Fibroblast of peridontal ligament (primary cell): Measurements from ENCODE around the gene ARRB1.
"Not testable (repeated sequence)": the region's sequence is repeated elsewhere in the genome, so short reads cannot be mapped to it uniquely, and the experiment has no call there.

Experiments
- DNase-seq: peaks from one replicate; pipeline ENCODE4 v3.0.0-alpha.2; 2010; ENCODE audit errors: extremely low read depth

ARRB1 gene

DNA sequence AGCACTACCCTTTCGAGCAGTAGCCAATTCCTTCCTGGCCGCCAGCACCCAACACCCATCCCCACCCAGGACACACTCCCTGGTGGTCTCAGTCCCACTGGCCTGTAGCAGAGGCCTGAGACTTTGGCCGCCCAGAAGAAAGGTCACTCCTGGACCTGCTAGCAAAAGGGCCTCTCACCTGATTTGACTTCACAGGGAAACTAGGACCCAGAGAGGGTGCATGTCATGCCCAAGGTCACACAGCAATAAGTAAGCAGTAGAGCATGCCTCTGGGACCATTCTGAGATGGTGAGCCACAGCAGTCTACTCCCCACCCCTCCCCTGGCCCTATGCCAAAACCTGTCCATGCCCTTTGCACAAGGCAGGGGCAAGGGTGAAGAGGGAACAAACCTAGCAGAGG is 7.3 kb downstream of the ARRB1 start:
- DNase-seq, result no peak

DNA sequence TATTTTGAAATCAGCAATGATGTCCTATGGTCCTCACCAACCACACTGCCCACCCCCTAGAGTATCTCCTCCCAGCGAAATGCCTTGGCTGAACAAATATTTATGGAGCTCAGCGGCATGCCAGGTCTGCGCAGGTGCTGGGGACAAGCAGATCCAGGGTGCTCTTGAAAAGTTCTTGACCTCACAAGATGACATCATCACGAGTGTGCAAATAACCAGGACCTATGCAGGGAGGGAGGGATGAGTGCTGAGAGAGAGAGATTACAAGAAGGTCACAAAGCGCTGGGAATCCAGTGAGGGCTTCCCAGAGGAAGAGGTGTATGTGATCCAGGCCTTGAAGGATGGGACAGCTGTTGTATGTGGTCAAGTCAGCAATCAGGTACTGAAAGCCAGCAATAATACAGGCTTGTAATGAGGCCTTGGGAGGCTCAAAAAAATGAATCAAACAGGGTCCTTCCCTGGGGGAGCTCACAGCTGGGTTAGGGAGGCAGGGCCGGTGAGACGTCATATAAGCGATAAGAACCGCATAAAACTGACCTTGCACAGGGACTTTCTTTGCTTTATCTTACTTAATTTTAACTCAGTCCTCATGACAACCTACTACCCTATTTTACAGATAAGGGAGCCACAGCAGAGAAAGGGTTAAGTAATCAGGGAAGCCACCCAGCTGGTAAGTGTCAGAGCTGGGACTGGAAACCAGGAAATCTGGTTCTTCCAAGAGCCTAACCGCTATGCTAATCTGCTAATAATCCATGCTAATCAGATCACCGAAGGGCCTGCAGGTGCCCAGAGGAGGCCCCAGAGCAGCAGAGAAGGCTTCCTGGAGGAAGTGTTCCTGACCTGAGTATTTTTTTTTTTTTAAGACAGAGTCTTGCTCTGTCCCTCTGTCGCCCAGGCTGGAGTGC is 8.2 kb downstream of the ARRB1 start:
- DNase-seq, result no peak

DNA sequence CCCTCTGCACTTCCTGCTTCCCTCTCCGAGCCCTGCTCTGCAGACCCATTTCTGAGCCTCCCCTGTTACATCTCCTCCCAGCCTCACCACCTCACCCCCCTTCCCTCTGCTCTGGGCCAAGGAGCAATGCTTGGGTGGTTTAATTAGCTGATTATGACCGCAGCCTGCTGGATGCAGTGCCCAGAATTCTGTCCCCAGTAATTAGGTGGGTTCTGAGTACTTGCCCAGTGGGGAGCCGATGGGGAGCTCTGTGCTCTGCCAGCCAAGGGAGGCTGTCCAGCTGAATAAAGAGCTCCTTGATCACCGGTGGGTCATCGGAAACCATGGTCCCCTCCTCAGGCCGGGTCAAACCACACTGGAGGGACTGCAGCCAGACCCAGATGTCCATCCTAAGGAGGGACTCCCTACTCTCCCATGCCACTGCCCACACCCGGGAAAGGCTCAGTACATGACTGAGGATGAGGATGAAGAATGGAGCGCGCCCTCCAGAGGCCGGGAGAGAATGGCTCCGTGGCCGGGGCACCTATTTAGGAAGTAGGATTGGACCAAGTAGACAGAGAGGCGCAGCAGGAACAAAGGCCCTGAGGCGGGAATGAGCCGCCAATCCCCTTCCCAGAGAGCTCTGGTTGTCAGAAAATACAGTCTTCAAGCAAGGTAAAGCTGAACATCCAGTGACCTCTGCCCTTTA is 9.1 kb downstream of the ARRB1 start:
- DNase-seq, result no peak

DNA sequence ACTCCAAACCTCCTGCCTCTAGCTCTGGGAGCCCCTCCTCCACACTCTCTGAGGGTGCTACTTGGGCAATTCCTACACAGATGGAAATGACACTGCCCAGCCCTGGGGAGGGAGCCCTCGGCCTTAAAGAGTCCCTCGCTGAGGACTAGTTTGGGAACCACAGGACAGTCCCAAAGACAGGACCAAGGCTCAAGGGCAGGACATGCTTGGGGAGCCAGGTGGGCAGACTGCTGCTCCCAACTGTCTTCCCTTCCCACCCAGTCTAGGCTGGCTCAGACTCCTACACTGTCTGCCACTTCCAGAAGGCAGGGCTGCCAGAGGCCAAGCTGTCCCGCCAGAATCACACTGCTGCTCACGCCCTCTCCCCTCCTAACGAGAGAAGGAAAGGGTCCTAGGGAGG is 9.8 kb downstream of the ARRB1 start:
- no peak for DNase-seq

DNA sequence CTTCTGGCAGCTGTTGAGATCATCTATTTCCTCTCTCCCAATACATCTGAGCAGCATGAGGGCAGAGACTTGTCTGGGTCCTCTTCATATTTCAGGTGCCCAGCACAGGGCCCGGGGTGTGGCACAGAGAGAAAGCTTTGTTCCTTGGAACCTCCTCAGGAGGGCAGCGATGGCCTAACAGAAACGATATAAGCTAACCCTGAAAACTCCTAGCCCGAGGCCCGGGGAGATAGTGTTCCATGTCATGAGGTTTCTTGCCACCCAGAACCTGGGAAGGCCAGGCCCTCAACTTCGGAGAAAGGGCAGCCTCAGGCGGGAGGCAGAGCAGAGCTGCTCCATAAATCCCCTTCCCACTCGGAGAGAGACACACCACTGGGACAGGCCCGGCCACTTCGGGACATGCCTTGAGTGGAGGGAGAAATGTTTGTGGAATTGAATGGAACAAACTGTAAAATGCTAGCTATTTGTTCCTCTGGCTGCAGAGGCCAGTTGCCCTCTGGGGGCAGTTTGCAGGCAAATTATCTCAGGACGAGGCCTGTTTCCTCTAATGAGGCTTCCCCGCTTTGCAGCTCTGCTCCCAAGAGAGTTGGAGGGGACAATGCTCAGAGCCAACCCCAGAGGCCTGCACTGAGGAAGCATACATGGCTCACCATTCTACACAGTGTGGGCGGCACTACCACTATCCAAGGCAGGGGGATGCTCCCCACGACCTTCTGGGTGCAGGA is 11.6 kb downstream of the ARRB1 start:
- no peak for DNase-seq

DNA sequence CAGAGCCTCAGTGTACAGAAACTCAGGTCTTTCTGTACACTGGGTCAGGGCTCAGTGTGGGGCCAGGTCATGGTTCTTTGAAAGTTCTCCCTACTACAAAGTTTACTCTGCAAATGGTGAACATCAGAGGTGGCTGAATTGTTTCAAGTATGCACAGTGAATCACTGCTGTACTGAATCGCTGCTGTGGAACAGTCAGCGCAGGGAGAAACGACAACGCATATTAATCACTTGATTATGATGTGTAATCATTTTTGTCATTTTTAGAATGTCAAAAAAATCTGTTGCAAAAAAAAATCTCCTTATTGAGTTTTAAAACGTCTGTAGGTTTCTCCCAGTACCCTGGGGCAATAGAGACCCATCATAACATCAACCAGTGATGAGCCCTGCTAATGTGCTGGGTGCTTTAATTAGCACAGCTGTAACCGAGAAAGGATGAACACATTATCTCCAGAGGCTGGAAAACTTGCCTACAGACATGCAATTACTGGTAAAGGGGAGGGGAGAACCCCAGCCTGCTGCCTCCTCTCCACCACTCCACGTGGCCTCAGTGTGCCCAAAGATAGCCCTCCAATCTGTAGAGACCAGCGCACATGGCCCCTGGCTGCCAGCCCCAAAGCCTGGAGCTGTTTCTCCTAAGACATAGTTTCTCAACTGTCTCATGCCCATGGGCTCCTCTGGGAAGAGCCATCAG is 12.8 kb downstream of the ARRB1 start:
- DNase-seq, result no peak

DNA sequence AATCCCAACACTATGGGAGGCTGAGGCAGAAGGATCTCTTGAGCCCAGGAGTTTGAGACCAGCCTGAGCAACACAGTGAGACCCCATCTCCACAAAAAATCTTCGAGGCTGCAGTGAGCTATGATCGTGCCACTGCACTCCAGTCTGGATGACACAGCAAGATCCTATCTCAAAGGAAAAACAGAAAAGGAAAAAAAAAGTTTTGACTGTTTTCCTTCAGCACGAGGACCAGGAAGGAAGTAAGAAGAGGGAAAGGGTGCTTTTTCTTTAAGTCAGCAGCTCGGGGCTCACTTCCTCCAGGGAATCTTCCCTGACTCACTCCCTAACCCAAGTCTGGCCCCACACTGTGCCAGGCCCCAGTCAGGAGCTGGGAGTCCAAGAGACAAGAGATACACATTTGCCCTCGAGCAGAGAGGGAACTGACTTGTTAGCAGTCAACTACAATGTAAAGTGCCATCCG is 14.2 kb downstream of the ARRB1 start:
- peak; percentile 23 for DNase-seq

DNA sequence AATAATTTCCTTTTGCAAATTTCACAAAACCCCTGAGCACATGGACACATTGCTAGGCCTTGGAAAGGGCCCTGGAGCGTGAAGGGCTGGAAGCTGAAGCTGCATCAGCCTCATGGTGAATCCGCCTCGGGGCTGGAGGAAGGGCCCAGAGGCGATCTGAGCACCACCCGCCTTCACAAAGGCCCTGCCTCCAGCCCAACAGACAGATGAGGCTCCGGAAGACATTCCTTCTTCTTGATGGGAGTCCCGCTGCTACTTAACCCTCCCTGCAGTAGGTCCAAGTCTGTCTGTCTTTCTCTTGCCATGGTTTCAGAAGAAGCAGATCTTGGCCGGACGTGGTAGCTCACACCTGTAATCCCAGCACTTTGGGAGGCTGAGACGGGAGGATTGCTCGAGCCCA is 16.5 kb downstream of the ARRB1 start:
- DNase-seq, result no peak

DNA sequence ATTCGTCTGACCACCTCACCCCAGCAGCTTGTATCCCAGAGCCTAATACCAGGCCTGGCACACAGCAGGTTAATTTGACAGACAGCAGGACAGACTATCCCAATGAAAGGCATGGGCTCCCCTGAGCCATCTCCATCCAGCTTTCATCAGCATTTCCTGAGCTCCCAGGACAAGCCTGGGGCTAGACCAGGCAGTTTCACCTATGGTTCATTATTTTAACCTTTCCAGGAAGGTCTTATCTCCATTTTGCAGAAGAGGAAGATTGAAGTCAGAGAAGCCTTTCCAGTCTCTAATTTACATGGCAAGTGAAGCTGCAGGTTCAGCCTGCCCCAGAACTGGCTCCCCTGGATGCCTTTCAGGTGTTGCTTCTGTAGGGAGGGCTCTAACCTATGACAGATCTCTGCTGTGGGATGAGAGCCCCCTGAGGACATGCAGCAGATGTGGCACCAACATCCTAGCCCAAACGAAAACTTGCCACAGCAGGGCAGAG is 17.0 kb downstream of the ARRB1 start:
- DNase-seq, result no peak

DNA sequence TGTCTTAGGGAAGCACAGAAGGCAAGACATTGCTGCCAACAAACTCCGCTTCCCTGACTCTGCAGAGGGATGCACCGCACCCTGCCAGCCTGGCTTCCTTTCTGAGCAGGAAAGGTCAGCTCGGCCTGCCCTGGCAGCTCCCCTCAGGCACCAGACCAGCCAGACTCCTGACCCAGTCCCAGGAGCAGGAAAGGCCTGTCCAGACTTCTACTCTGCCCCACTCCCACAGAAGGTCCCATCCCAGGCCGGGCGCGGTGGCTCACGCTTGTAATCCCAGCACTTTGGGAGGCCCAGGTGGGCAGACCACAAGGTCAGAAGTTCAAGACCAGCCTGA is 17.7 kb downstream of the ARRB1 start:
- DNase-seq, result no peak

DNA sequence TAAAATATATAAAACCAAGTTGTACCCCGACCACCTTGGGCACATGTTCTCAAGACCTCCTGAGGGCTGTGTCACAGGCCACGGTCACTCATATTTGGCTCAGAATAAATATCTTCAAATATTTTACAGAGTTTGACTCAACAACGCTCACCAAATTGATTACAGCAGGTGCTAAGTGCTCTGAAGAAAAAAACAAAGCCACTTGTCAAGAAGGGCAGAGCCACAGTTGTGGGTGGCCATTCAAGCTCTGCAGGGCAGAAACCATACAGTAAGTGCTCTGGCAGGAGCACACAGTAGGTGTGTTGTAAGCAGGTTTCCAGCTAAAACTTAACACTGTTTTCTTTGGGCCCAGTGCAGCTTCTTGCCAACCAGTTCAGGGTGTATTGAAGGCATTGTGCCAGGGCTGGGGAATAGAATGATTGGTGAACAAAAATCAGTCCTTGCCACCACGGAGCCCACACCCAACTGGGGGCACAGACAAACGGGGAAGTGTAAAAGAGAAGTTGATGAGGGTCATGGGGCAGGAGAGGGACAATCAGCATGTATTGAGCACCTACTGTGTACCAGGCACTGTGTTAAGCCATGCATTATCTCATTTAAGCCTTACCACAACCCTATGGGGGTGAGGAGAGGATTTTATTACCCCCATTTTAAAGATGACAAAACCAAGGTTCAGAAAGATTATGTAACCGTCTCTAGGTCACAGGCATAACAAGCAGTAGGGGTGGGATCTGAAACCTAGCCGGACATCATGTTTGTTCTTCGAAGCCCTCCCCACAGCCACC is 18.2 kb downstream of the ARRB1 start:
- no peak for DNase-seq

DNA sequence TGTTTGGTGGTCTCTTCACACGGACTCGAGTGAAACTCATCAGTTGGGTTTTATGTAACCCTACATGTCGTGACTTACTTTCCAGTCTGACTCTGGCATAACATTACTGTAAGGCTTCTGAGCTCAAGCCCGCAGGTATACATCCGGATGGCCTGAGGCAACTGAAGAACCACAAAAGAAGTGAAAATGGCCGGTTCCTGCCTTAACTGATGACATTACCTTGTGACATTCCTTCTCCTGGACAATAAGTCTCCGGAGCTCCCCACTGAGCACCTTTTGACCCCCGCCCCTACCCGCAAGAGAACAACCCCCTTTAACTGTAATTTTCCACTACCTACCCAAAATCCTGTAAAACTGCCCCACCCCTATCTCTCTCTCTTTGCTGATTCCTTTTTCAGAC is 19.7 kb downstream of the ARRB1 start:
- DNase-seq, result not testable (repeated sequence)

DNA sequence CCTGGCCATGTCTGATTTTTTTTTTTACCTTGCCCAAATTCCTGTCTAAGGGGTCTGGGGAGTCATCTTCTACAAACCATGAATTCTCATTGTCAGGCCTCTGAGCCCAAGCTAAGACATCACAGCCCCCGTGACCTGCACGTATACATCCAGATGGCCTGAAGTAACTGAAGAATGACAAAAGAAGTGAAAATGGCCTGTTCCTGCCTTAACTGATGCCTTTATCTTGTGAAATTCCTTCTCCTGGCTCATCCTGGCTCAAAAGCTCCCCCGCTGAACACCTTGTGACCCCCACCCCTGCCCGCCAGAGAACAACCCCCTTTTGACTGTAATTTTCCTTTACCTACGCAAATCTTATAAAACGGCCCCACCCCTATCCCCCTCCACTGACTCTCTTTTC is 20.2 kb downstream of the ARRB1 start:
- not testable (repeated sequence) for DNase-seq

DNA sequence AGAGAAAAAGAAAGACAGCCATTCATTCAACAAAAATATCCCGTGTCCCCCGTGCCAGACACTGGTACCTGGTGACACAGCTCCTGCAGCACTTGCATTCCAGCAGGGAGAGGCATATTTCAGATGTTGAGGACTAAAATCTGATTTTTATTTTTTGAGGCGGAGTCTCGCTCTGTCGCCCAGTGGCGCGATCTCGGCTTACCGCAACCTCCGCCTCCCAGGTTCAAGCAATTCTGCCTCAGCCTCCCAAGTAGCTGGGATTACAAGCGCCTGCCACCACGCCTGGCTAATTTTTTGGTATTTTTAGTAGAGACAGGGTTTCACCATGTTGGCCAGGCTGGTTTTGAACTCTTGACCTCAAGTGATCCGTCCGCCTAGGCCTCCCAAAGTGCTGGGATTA is 20.6 kb downstream of the ARRB1 start:
- not testable (repeated sequence) for DNase-seq

DNA sequence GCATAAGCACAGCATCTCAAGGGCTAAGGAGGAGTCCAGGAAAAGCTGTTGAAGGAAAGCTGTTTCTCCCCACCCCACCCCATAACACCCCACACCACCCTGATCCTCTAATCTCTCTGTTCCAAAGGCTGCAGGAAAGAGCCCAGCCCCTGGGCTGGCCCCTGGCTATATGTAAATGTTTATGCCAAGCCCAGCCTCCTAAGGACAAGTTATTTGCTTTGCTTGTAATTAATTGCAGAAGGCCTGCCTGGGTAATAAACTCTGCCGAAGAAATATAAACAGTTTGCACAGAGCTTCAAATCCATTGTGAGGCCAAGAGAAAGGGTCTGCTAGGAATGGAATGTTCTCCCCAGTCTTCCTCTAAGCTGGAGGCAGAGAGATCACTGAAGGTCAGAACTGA is 21.2 kb downstream of the ARRB1 start:
- DNase-seq, result no peak

DNA sequence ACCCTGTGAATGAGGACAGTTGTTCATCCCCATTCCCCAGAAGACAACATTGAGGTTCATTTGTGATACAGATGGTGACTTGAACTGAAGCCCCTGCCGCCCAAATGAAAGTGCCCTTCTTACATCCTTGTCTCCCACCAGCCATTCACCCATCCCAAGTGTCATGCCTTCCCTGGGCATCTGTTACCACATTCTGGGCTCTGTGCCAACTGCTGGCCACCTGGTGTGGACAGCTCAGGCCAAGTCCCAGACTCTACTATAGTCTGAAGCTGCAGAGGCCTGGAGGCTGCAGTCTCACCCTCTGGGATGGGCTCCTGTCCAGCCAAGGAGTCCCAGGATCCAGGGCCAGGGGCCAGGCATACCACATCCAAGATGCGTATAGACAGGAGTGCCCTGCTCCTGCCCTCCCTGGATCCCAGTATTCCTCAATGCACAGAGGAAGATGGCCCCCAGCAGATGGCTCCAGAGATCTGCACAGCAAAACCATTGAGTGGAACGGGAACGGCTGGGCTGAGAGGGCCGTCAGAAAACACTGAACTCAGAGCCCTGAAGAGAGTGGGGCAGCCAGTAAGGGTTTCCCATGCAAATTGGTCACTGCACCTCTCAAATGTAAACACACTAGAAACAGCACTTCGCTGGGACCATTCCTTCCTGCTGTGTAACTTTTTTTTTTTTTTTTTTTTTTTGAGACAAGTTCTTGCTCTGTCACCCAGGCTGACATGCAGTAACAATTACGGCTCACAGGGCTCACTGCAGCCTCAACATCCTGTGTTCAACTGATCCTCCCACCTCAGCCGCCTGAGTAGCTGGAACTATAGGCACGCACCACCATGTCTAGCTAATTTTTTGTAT is 22.8 kb downstream of the ARRB1 start:
- DNase-seq, result peak; percentile 74

DNA sequence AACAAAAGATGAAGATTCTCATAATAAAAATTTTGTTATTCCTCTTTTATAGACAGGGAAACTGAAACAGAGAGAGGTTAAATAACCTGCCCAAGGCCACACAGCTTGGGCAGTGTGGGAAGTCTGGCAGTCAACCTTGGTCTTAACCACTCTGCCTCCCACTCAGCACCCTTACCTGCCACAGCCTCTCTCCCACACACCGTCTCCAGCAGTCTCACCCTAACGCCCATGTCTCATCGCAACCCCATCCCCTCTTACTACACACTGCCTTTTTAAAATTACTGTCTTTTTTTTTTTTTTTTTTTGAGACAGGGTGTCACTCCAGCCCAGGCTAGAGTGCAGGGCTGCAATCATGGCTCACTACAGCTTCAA is 25.0 kb downstream of the ARRB1 start:
- DNase-seq, result no peak

DNA sequence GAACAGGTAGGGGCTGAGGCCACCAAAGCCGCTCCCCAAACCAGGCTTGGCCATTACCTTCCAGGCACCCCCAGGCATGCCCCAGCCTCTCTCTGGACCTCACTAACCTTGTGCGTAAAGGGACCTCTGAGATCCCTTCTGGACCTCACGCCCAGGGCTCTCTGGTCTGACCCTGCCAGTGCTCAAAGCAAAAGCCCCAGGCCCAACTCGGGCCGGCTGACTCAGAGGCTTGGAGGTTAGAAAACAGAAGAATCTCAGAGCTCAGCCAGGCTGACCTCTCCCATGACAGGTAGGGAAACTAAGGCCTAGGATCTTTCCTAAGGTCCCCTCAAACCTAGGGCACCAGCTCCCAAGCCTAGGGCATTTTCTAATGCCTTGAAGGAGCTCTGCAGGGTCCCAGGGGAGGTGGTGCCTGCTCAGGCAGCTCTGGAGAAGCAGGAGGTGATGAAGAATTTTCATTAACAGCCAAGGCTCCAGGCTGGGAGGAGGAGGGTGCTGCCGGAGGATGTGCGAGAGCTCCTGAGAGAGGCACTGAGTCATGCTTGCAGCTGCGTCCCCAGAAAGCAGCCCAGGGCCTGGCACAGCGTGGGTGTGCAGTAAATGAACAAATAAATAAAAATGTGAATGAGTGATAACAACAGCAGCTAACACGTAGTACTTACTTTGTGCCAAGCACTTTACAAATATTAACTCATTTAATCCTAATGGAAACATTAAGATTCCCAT is 25.6 kb downstream of the ARRB1 start:
- DNase-seq, result peak; percentile 57

DNA sequence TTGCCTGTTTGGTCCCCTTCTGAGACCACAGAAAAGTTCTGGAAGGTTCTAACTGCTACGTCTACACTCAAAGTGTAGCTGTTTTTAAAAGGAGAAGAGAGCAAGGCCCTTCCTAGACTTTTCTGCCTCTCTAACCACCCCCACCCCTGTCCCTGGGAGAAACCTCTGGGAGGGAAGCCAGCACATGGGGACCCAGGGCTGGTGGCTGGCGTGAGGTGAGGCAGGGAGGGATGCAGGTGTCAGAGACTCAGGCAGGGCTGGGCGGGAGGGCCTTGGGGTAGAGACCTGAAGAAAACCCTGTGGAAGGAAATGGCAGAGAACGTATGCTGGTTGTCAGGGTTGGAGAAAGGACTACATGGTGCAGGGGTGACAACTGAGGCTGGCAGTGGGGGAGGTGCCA is 26.7 kb downstream of the ARRB1 start:
- DNase-seq, result no peak
